H9 (cell line): ENCODE data around the gene TERT. TPM values are rescaled to one million over a fixed set of nuclear protein-coding genes. Genes with fewer than 3 reads are reported as not detected.
A peak's percentile ranks its signal among the peaks of the same experiment; 100 is the strongest.

Experiments
- DNase-seq: peaks from one replicate; pipeline ENCODE4 v3.0.0-alpha.2; 2017
- H2AFZ ChIP-seq: one replicate; pipeline ENCODE4 v1.6.1; 2013; ENCODE audit warnings: mild to moderate bottlenecking, low read length, control low read depth, moderate library complexity
- H2AK5ac ChIP-seq: 2 replicates; pipeline ENCODE4 v1.6.1; 2013; ENCODE audit warnings: low read length, control low read depth, mixed read lengths; ENCODE audit not compliant: insufficient read length
- H2BK120ac ChIP-seq: one replicate; pipeline ENCODE4 v1.6.1; 2013; ENCODE audit warnings: low read depth, mild to moderate bottlenecking, low read length, control low read depth, inconsistent platforms; ENCODE audit not compliant: poor library complexity, severe bottlenecking
- H2BK12ac ChIP-seq: 2 replicates; pipeline ENCODE4 v1.6.1; 2013; ENCODE audit warnings: low read length, control low read depth, mixed read lengths, low read depth; ENCODE audit not compliant: insufficient read length
- H2BK15ac ChIP-seq: 2 replicates; pipeline ENCODE4 v1.6.1; 2013; ENCODE audit warnings: low read depth, low read length, control low read depth
- H2BK20ac ChIP-seq: one replicate; pipeline ENCODE4 v1.6.1; 2013; ENCODE audit warnings: low read depth, mild to moderate bottlenecking, low read length, control low read depth, inconsistent platforms; ENCODE audit not compliant: poor library complexity, severe bottlenecking
- H2BK5ac ChIP-seq: 2 replicates; pipeline ENCODE4 v1.6.1; 2013; ENCODE audit warnings: low read length, control low read depth, mixed read lengths; ENCODE audit not compliant: insufficient read length
- H3K14ac ChIP-seq: 2 replicates; pipeline ENCODE4 v1.6.1; 2013; ENCODE audit warnings: low read length, control low read depth; ENCODE audit not compliant: insufficient read depth
- H3K18ac ChIP-seq: 2 replicates; pipeline ENCODE4 v1.6.1; 2013; ENCODE audit warnings: low read depth, mild to moderate bottlenecking, mixed read lengths, low read length, control low read depth; ENCODE audit not compliant: insufficient read length
- H3K23ac ChIP-seq: 2 replicates; pipeline ENCODE4 v1.6.1; 2013; ENCODE audit warnings: low read length, control low read depth, mixed read lengths, low read depth; ENCODE audit not compliant: insufficient read length
- H3K23me2 ChIP-seq: 2 replicates; pipeline ENCODE4 v1.6.1; 2013; ENCODE audit warnings: low read depth, mild to moderate bottlenecking, mixed read lengths, low read length, control low read depth; ENCODE audit not compliant: insufficient read length, poor library complexity, severe bottlenecking
- H3K27ac ChIP-seq: 2 replicates; pipeline ENCODE4 v1.5.1; 2013; ENCODE audit warnings: low read length, control low read depth, mixed read lengths, low read depth; ENCODE audit not compliant: insufficient read length
- H3K27me3 ChIP-seq: 2 replicates; pipeline ENCODE4 v1.6.1; 2013; ENCODE audit warnings: low read length, control low read depth, inconsistent platforms; ENCODE audit not compliant: insufficient read depth
- H3K4ac ChIP-seq: 2 replicates; pipeline ENCODE4 v1.6.1; 2013; ENCODE audit warnings: low read depth, mild to moderate bottlenecking, control low read depth, inconsistent platforms, low read length, moderate library complexity
- H3K4me1 ChIP-seq: 2 replicates; pipeline ENCODE4 v1.6.1; 2013; ENCODE audit warnings: low read length, control low read depth, inconsistent platforms; ENCODE audit not compliant: insufficient read depth
- H3K4me2 ChIP-seq: 2 replicates; pipeline ENCODE4 v1.6.1; 2013; ENCODE audit warnings: low read length, control low read depth, mixed read lengths; ENCODE audit not compliant: insufficient read length, insufficient read depth
- H3K56ac ChIP-seq: 2 replicates; pipeline ENCODE4 v1.6.1; 2013; ENCODE audit warnings: low read depth, mild to moderate bottlenecking, mixed read lengths, low read length, control low read depth; ENCODE audit not compliant: insufficient read length
- H3K79me1 ChIP-seq: 2 replicates; pipeline ENCODE4 v1.6.1; 2013; ENCODE audit warnings: low read depth, mild to moderate bottlenecking, moderate library complexity, low read length, control low read depth, inconsistent platforms; ENCODE audit not compliant: insufficient read depth, poor library complexity, severe bottlenecking
- H3K79me2 ChIP-seq: 2 replicates; pipeline ENCODE4 v1.6.1; 2013; ENCODE audit warnings: low read length, control low read depth, inconsistent platforms; ENCODE audit not compliant: insufficient read depth
- H3K9ac ChIP-seq: 2 replicates; pipeline ENCODE4 v1.6.1; 2013; ENCODE audit warnings: low read length, control low read depth, mixed read lengths; ENCODE audit not compliant: insufficient read length; ENCODE audit errors: extremely low read depth
- H3K9me3 ChIP-seq: one replicate; pipeline ENCODE4 v1.6.1; 2013; ENCODE audit warnings: low read depth, low read length, inconsistent platforms; ENCODE audit not compliant: control insufficient read depth
- H3T11ph ChIP-seq: one replicate; pipeline ENCODE4 v1.6.1; 2013; ENCODE audit warnings: mild to moderate bottlenecking, low read length, control low read depth, inconsistent platforms
- H4K20me1 ChIP-seq: one replicate; pipeline ENCODE4 v1.6.1; 2013; ENCODE audit not compliant: control insufficient read depth, insufficient read length, insufficient read depth
- H4K5ac ChIP-seq: 2 replicates; pipeline ENCODE4 v1.6.1; 2013; ENCODE audit warnings: low read depth, mild to moderate bottlenecking, mixed read lengths, low read length, control low read depth; ENCODE audit not compliant: insufficient read length
- H4K8ac ChIP-seq: replicated peaks from 2 replicates; pipeline ENCODE4 v1.6.1; 2013; ENCODE audit warnings: low read length, control low read depth, mixed read lengths, low read depth; ENCODE audit not compliant: insufficient read length
- H4K91ac ChIP-seq: 2 replicates; pipeline ENCODE4 v1.6.1; 2013; ENCODE audit warnings: low read depth, mild to moderate bottlenecking, moderate library complexity, mixed read lengths, low read length, control low read depth; ENCODE audit not compliant: insufficient read length
- H3K27ac Mint-ChIP-seq, 3 experiments: 2 replicates in 2 of 3; 3 replicates in 1 of 3; pipeline ENCODE4 v1.8.0; 2020 to 2021; ENCODE audit warnings: mixed read lengths in 3 of 3, mild to moderate bottlenecking in 1 of 3, moderate library complexity in 1 of 3
- H3K27me3 Mint-ChIP-seq: 2 replicates; pipeline ENCODE4 v1.8.0; 2021; ENCODE audit warnings: low read depth, mild to moderate bottlenecking, moderate library complexity, mixed read lengths
- H3K36me3 Mint-ChIP-seq, 3 experiments: 2 replicates in 2 of 3; 3 replicates in 1 of 3; pipeline ENCODE4 v1.8.0; 2020 to 2021; ENCODE audit warnings: low read depth in 3 of 3, mixed read lengths in 3 of 3; ENCODE audit not compliant: insufficient read depth in 1 of 3
- H3K4me1 Mint-ChIP-seq, 2 experiments: 2 replicates each; pipeline ENCODE4 v1.8.0; 2020; ENCODE audit warnings: mixed read lengths in 2 of 2
- H3K4me3 Mint-ChIP-seq, 2 experiments: 2 replicates in 1 of 2; 3 replicates in 1 of 2; pipeline ENCODE4 v1.8.0; 2020 to 2021; ENCODE audit warnings: mild to moderate bottlenecking in 2 of 2, mixed read lengths in 2 of 2, moderate library complexity in 1 of 2
- H3K9me3 Mint-ChIP-seq, 2 experiments: 2 replicates in 1 of 2; 3 replicates in 1 of 2; pipeline ENCODE4 v1.8.0; 2020; ENCODE audit warnings: mild to moderate bottlenecking in 2 of 2, mixed read lengths in 2 of 2, moderate library complexity in 1 of 2
- WGBS: extraction: QIAGEN DNeasy Blood & Tissue Kit; methylation state at CpG from one replicate; pipeline ENCODE4 v1.1.7; 2013; ENCODE audit warnings: missing lambda C conversion rate, low lambda C conversion rate, mixed read lengths; ENCODE audit not compliant: insufficient read length; ENCODE audit errors: extremely low coverage; 5-methylcytosine and 5-hydroxymethylcytosine counted together
- total RNA-seq: library from RNA; stranded (reverse); gene quantifications from 2 replicates; pipeline ENCODE4 v1.2.1, GENCODE V29; 2021
- TF ChIP-seq, protein P1 (sequence below): fragments of 200-600 bp; sonication (generic); conservative IDR thresholded peaks from 3 replicates; pipeline ENCODE4 v1.8.0; 2021; ENCODE audit warnings: antibody characterized with exemption, mild to moderate bottlenecking

The TERT gene
- total RNA-seq, 1 experiment from 2014 or later, result 15.5 TPM

- peak; percentile 10 for DNase-seq
- H3T11ph ChIP-seq, result no peak overlapping the region
- H3K23ac ChIP-seq, result no peak overlapping the region
- H3K4me1 ChIP-seq, result no peaks in the 10 kb centered on the region
- no peak overlapping the region for H3K9ac ChIP-seq
- H3K79me1 ChIP-seq, result no peaks in the 10 kb centered on the region
- no peak overlapping the region for H3K4ac ChIP-seq
- no peak overlapping the region for H2AK5ac ChIP-seq
- no peaks in the 10 kb centered on the region for H3K9me3 ChIP-seq
- H2BK12ac ChIP-seq, result no peak overlapping the region
- no peaks in the 10 kb centered on the region for H4K20me1 ChIP-seq
- no peak overlapping the region for H4K91ac ChIP-seq
- Mint-ChIP-seq H3K27me3 (no peaks in the 10 kb centered on the region), H3K9me3 (no peaks in the 10 kb centered on the region; a peak in 1 of 5 replicates), H3K4me1 (0 out of 4 replicates have a peak, but pooled peaks cover 0 to 2% of the 10 kb centered on the region in 2 experiments), H3K36me3 (peaks cover 36 to 86% (median 67%) of the 10 kb centered on the region in 3 experiments; a peak in 6 of 7 replicates), H3K27ac (no peak overlapping the region; a peak in 1 of 7 replicates), H3K4me3 (no peak overlapping the region)
- H2BK5ac ChIP-seq, result no peak overlapping the region
- no peaks in the 10 kb centered on the region for H3K79me2 ChIP-seq
- no peak overlapping the region for H2BK15ac ChIP-seq
- no peak overlapping the region for H2BK20ac ChIP-seq
- H2BK120ac ChIP-seq, result no peak overlapping the region
- H4K8ac ChIP-seq, result no peak overlapping the region
- H3K27me3 ChIP-seq, result no peaks in the 10 kb centered on the region
- no peak overlapping the region for H3K56ac ChIP-seq
- no peak overlapping the region for H4K5ac ChIP-seq
- H3K14ac ChIP-seq, result no peak overlapping the region
- TF ChIP-seq, protein P1, sequence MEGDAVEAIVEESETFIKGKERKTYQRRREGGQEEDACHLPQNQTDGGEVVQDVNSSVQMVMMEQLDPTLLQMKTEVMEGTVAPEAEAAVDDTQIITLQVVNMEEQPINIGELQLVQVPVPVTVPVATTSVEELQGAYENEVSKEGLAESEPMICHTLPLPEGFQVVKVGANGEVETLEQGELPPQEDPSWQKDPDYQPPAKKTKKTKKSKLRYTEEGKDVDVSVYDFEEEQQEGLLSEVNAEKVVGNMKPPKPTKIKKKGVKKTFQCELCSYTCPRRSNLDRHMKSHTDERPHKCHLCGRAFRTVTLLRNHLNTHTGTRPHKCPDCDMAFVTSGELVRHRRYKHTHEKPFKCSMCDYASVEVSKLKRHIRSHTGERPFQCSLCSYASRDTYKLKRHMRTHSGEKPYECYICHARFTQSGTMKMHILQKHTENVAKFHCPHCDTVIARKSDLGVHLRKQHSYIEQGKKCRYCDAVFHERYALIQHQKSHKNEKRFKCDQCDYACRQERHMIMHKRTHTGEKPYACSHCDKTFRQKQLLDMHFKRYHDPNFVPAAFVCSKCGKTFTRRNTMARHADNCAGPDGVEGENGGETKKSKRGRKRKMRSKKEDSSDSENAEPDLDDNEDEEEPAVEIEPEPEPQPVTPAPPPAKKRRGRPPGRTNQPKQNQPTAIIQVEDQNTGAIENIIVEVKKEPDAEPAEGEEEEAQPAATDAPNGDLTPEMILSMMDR, result no peak
- no peak overlapping the region for H3K18ac ChIP-seq
- WGBS, result no CpG with 5 or more reads among the region's 22 CpGs
- H3K23me2 ChIP-seq, result no peaks in the 10 kb centered on the region
- no peak overlapping the region for H2AFZ ChIP-seq
- no peak overlapping the region for H3K4me2 ChIP-seq
- no peak overlapping the region for H3K27ac ChIP-seq
These were observed 27.4 kb upstream of the TERT start for GRCh38 chr5:1322036-1322900.
